ENCODE measurements around the gene TFAP2A. TPM values are rescaled to one million over a fixed set of nuclear protein-coding genes. Genes with fewer than 3 reads are reported as not detected.

TFAP2A gene
- total RNA-seq, 1 experiment from 2014 or later, result 14.8 TPM

DNA sequence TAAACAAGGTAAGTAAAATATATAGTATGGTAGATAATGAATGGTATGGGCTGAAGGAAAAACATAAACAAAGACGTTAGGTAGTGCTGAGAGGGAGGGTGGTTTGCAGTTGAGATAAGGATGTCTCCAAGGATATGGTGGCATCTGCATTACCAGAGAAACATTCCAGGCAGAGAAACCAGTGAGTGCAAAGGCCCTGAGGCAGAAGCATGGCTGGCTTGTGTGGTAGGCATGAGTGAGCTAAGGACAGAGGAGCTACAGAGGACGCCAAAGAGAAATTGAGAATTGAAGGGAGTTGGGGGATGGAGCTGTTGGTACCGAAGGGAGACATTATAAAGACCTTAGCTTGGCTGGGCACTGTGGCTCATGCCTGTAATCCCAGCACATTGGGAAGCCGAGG, 18.4 kb upstream of the TFAP2A start:
- DNase-seq, result no peak
- Histone ChIP-seq H3K4me3 (no peak overlapping the region), H3K36me3 (no peaks in the 10 kb centered on the region), H3K27me3 (no peaks in the 10 kb centered on the region), H3K9me3 (no peaks in the 10 kb centered on the region)

GRCh38 chr6:10431423-10432164, 16.7 kb upstream of the TFAP2A start:
- Histone ChIP-seq H3K27me3 (no peaks in the 10 kb centered on the region), H3K9me3 (no peaks in the 10 kb centered on the region), H3K4me3 (no peak overlapping the region), H3K36me3 (no peaks in the 10 kb centered on the region)
- DNase-seq, result no peak

GRCh38 chr6:10429638-10430427, 15.0 kb upstream of the TFAP2A start:
- no peaks in the 10 kb centered on the region for H3K9me3 ChIP-seq
- no peak overlapping the region for H3K4me3 ChIP-seq
- no peaks in the 10 kb centered on the region for H3K27me3 ChIP-seq
- no peak for DNase-seq
- no peaks in the 10 kb centered on the region for H3K36me3 ChIP-seq

- H3K4me3 ChIP-seq, result peak overlapping the region; percentile 43
- H3K36me3 ChIP-seq, result no peaks in the 10 kb centered on the region
- no peaks in the 10 kb centered on the region for H3K9me3 ChIP-seq
- H3K27me3 ChIP-seq, result no peaks in the 10 kb centered on the region
- DNase-seq, result no peak
Measured at GRCh38 chr6:10426781-10427279, 12.0 kb upstream of the TFAP2A start.

DNA sequence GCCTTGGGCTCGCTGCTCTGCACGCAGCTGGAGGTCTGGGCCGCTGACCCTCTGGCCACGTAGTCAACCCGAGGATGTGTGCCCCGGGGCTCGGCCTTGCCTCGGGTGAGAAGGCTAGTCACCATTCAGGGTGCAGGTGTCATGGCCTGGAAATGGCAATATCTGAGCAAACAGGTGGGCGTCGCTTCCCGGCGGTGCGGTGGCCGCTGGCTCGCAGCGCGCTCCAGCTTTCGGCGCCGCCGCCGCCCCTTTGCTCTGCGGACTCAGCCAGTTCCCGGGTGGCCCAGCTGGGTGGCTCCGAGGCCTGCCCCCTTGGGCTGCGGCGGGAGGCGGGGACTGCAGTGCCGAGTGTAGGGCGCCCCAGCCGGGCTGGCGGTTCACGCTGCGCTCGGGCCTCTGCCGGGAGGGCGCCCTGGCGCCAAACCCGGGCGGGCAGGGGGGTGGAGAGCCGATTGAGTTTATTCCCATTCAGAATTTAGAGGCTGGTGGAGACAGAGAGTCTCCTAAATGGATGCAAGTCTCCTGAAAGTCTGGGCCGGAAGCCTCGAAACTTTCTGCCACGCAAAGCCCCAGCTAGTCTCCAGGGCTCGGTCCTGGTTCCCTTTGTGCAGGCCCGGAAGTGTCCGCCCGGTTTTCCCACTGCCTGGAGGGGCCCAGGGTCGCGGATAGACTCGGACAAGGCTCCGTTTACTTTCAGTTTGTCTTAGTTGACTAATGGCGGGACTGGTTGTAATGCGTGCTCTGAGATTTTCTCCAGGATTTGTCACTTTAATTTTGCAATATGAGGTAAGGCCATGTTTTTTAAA, 11.3 kb upstream of the TFAP2A start:
- peak; percentile 84 for DNase-seq
- no peaks in the 10 kb centered on the region for H3K9me3 ChIP-seq

GRCh38 chr6:10425176-10425974, 10.5 kb upstream of the TFAP2A start:
- H3K36me3 ChIP-seq, result no peaks in the 10 kb centered on the region
- DNase-seq, result no peak
- H3K9me3 ChIP-seq, result no peaks in the 10 kb centered on the region
- H3K4me3 ChIP-seq, result no peak overlapping the region
- no peaks in the 10 kb centered on the region for H3K27me3 ChIP-seq

More for the DNA sequence above, 11.3 kb upstream of the TFAP2A start:
- no peaks in the 10 kb centered on the region for H3K27me3 ChIP-seq
- no peaks in the 10 kb centered on the region for H3K36me3 ChIP-seq
- peak overlapping the region; percentile 43 for H3K4me3 ChIP-seq

DNA sequence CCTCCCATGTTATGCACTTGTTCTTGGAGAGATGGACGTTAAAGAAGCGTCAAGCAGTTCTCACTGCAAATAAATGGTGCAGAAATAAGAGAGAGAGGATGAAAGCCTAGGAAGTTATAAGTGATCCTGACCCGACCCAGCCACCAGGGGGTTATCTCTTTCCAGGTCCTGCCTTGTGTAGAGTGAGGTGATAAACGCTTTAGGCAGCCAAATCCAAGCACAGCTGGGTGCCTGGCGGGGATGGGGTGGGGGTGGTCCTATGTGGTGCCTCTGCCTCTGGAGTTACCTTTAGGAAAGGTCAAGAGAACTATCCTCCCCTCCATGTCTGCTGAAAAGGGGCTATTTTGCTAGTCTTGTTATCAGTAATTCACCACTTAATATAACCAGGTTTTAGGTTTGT, 9.2 kb upstream of the TFAP2A start:
- Histone ChIP-seq H3K27me3 (no peaks in the 10 kb centered on the region), H3K4me3 (no peak overlapping the region), H3K9me3 (no peaks in the 10 kb centered on the region), H3K36me3 (no peaks in the 10 kb centered on the region)
- no peak for DNase-seq

DNA sequence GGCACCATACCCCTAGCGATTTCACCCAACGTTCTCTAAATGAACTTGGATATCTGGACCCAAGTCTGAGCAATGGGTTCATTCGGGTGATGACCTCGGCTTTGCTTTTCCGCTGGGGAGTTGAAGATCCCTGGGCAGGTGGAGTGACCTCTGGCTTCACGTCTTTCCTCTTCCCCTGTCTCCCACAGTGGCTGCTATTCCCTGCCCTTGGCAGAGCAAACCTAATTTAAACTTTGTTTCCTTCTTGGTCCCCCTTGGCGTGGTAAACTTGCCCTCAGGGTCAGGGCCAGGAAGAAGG, 7.8 kb upstream of the TFAP2A start:
- no peak overlapping the region for H3K4me3 ChIP-seq
- no peak for DNase-seq
- H3K9me3 ChIP-seq, result no peaks in the 10 kb centered on the region
- no peaks in the 10 kb centered on the region for H3K27me3 ChIP-seq
- no peaks in the 10 kb centered on the region for H3K36me3 ChIP-seq

GRCh38 chr6:10421921-10422736, 7.3 kb upstream of the TFAP2A start:
- no peaks in the 10 kb centered on the region for H3K27me3 ChIP-seq
- H3K4me3 ChIP-seq, result no peak overlapping the region
- no peaks in the 10 kb centered on the region for H3K36me3 ChIP-seq
- no peak for DNase-seq
- no peaks in the 10 kb centered on the region for H3K9me3 ChIP-seq

DNA sequence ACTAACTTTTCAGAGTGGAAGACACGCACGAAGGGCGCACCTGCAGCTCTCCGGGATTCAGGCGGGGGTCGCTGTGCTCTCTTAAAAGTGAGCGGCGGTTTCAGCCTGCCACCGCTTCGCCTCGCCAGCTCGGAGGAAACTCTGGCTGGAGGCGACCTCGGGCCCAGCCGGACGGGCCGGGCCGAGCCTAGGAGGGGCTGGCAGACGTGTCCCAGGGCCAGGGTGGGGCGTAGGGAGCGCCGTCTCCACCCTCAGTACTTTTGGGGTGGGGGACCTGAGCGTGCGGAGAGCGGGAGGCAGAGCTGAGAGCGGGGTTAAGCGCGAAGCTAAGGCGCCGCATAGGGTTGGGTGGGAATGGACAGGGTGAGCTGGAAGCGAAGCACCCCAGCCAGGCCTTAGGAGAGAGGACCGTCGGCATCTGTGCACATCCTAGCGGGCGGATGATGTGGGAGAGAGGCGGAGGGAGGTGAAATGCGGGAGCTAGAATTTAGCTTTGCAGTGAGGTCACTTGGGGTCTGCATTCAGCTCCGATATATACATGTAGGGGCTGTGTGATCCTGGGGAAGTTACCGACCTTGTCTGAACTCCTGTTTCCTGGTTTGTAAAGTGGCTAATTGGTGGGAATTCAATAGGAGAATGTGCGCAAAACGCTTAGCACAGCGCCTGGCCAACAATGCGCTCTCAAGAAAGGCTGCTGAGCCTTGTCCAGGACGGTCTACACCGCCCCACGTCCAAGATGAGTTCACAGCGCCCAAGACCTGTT, 6.5 kb upstream of the TFAP2A start:
- Histone ChIP-seq H3K27me3 (no peaks in the 10 kb centered on the region), H3K9me3 (no peaks in the 10 kb centered on the region), H3K4me3 (no peak overlapping the region), H3K36me3 (no peaks in the 10 kb centered on the region)
- no peak for DNase-seq

GRCh38 chr6:10420546-10421157, 5.8 kb upstream of the TFAP2A start:
- no peak for DNase-seq

DNA sequence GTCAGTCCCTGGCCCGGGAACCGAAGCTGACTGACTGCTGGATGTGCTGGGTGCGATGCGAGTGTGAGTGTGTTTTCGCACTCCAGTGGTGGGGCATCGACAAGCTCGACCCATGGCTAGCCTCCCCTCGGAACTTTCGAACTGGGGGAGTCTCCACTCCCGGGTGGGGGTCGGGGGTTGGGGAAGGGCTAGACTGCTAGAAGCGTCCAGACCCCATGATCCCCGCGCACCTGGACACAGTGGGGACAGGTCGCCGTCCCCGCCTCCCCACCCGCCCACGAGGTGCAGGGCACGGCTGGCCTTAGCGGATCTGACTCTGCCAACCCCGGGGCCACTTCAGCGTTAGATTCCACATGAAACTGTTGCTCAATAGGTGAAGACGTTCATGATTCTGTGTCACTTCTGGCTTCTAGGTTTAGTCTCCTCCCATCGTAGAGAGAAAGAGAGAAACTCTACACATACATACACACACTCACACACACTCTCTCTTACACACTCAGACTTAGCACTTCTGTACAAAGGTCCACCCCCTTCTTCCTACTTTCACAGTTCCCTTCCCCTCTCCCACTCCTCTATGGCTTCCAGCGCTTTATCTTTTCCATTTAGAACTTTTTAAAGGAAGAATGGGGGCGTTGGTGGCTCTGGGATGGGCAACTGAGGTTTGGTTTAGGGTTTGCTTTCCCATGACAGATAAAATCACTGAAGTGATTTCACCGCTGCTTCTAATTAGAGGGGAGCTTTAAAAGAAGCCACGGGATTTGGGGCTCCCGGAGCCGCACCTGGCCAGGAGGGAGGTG, 5.1 kb upstream of the TFAP2A start:
- Histone ChIP-seq H3K4me3 (no peak overlapping the region), H3K36me3 (no peaks in the 10 kb centered on the region), H3K27me3 (no peaks in the 10 kb centered on the region), H3K9me3 (no peaks in the 10 kb centered on the region)
- no peak for DNase-seq

More at GRCh38 chr6:10420546-10421157, 5.8 kb upstream of the TFAP2A start:
- H3K27me3 ChIP-seq, result no peaks in the 10 kb centered on the region
- no peak overlapping the region for H3K4me3 ChIP-seq
- no peaks in the 10 kb centered on the region for H3K9me3 ChIP-seq
- H3K36me3 ChIP-seq, result no peaks in the 10 kb centered on the region

- no peaks in the 10 kb centered on the region for H3K9me3 ChIP-seq
- H3K36me3 ChIP-seq, result no peaks in the 10 kb centered on the region
- DNase-seq, result no peak
- H3K4me3 ChIP-seq, result no peak overlapping the region
- H3K27me3 ChIP-seq, result no peaks in the 10 kb centered on the region
Measured at GRCh38 chr6:10418862-10419748, 4.2 kb upstream of the TFAP2A start.
